ENCODE data around the gene CADM4.

DNA sequence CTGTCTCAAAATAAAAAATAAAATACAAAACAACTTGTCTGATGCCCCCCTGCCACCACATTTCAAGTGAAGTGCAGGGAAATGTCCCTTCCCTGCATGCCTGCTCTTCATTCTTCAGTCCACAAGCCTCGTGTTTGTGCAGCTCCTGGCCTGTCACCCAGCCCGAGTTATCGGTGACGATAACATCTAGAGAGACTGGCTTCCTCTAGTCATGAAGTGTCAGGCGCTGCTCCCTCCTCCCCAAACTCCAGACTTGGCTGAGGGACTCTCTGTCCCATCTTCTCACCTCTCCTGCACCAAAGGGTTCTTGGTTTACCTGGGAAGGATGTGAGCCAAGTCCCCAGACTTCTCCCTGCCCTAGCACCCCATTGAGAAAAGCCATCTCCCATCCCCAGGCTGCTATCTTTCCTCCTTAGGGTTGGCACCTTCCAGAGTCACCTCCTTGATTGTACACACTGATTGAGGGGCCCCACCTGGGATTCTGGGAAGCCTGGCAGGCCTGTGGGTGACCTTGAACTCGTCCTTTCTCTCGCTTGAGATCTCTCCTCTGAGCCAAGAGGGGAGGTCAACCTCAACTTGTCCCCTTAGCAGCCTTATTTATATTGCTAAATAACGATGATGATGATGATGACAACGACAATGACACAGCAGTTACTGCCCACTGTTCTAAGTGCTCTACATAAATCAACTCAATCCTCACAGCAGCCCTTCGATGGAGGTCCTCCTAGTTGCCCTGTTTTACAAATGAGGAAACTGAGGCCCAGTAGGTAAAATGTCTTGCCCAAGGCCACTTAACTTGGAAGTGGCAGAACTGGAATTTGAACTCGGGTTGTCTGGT, 43.4 kb upstream of the CADM4 start:
- TF ChIP-seq, protein P1, sequence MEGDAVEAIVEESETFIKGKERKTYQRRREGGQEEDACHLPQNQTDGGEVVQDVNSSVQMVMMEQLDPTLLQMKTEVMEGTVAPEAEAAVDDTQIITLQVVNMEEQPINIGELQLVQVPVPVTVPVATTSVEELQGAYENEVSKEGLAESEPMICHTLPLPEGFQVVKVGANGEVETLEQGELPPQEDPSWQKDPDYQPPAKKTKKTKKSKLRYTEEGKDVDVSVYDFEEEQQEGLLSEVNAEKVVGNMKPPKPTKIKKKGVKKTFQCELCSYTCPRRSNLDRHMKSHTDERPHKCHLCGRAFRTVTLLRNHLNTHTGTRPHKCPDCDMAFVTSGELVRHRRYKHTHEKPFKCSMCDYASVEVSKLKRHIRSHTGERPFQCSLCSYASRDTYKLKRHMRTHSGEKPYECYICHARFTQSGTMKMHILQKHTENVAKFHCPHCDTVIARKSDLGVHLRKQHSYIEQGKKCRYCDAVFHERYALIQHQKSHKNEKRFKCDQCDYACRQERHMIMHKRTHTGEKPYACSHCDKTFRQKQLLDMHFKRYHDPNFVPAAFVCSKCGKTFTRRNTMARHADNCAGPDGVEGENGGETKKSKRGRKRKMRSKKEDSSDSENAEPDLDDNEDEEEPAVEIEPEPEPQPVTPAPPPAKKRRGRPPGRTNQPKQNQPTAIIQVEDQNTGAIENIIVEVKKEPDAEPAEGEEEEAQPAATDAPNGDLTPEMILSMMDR (conservative IDR thresholded peaks at IDR 0.05 in 1 of 2, IDR thresholded peaks at IDR 0.05 in 1 of 2; ENCODE audit: low read depth in 1 of 2, low read length in 2 of 2): no peak
- TF ChIP-seq EZH2 (IDR thresholded peaks at IDR 0.05; ENCODE audit: low read length, missing control alignments): no peak

All from fibroblast of lung (primary cell).